Cardiac fibroblast (primary cell): ENCODE measurements around the gene RRP9.

ENCODE experiments used
- DNase-seq, 2 donors: peaks; one replicate each; pipeline versions ENCODE4 v3.0.0 to v3.0.0-alpha.2; 2010; ENCODE audit warnings: low read depth in 2 of 2
- H3K4me3 ChIP-seq, 2 donors: replicated peaks in 1 of 2; 1 replicate in 1 of 2; 2 replicates in 1 of 2; pipeline ENCODE4 v1.5.1; 2011; ENCODE audit warnings: low read depth in 2 of 2, low read length in 2 of 2, mild to moderate bottlenecking in 2 of 2, moderate library complexity in 1 of 2
- TF ChIP-seq, protein P1 (sequence below): IDR thresholded peaks from one replicate; pipeline ENCODE4 v1.5.1; 2011; ENCODE audit warnings: low read depth, mild to moderate bottlenecking, low read length, inconsistent platforms

The RRP9 gene

DNA sequence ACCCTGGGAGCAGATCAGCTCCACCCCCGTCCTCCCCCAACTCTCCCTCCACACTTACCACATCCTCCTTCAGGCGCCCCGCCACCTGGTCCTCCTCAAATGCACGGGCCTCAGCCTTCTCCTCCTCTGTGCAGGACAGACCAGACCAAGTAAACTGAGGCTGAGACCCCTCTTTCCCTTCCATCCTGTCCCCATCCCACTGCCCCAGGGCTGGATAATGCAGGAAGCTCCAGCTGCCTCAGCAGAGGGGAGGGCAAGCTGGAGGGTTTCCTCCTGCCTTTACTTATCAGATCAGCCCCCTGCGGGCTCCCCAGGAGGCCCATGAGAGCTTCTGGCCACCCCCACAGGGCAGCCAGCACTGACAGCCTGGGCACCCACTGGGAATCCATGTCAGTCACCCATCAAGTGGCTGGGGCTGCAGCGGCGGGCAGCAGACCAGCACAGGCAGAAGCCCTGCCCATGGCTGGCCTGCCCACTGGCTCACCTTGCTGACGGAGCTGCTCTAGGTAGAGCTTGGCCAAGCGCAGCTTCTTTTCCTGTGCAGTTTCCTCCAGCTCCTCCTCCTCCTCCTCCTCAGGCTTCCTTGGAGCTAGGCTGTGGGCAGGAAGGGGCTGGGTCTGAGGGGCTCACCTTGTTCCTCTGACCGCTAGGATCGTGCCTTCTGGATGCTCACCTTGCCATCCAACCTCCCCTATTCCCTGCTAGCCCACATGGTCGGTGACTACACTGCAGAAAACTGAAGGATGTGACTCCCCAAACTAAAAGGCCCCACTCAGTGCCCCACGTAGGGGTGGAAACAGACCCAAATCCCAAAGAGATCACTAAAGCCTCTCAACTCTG, 3.9 kb downstream of the RRP9 start:
- TF ChIP-seq, protein P1, sequence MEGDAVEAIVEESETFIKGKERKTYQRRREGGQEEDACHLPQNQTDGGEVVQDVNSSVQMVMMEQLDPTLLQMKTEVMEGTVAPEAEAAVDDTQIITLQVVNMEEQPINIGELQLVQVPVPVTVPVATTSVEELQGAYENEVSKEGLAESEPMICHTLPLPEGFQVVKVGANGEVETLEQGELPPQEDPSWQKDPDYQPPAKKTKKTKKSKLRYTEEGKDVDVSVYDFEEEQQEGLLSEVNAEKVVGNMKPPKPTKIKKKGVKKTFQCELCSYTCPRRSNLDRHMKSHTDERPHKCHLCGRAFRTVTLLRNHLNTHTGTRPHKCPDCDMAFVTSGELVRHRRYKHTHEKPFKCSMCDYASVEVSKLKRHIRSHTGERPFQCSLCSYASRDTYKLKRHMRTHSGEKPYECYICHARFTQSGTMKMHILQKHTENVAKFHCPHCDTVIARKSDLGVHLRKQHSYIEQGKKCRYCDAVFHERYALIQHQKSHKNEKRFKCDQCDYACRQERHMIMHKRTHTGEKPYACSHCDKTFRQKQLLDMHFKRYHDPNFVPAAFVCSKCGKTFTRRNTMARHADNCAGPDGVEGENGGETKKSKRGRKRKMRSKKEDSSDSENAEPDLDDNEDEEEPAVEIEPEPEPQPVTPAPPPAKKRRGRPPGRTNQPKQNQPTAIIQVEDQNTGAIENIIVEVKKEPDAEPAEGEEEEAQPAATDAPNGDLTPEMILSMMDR: no peak
- H3K4me3 ChIP-seq: no peak overlapping the region
- DNase-seq: no peak

DNA sequence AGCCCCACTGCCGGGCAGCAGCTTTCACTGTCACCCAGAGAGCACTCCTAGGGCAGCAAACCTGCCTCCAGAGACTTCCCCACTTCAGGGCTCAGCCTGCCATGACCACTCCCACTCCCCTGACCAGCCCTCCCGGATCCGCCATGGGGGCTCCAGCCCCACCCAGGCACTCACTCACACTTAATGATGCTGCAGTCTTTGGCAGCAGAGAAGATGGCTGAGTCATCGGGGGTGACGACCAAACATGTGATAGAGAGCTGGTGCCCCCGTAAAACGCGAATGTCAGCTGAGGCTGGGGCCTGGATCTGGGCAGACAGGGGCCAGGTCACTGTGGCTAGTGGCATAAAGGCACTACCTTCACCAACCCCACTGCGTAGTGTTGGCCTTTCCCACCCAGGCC, 4.7 kb downstream of the RRP9 start:
- DNase-seq: peak in 1 of 2 donors; percentile 11
- TF ChIP-seq, protein P1: no peak
- H3K4me3 ChIP-seq: no peak overlapping the region

DNA sequence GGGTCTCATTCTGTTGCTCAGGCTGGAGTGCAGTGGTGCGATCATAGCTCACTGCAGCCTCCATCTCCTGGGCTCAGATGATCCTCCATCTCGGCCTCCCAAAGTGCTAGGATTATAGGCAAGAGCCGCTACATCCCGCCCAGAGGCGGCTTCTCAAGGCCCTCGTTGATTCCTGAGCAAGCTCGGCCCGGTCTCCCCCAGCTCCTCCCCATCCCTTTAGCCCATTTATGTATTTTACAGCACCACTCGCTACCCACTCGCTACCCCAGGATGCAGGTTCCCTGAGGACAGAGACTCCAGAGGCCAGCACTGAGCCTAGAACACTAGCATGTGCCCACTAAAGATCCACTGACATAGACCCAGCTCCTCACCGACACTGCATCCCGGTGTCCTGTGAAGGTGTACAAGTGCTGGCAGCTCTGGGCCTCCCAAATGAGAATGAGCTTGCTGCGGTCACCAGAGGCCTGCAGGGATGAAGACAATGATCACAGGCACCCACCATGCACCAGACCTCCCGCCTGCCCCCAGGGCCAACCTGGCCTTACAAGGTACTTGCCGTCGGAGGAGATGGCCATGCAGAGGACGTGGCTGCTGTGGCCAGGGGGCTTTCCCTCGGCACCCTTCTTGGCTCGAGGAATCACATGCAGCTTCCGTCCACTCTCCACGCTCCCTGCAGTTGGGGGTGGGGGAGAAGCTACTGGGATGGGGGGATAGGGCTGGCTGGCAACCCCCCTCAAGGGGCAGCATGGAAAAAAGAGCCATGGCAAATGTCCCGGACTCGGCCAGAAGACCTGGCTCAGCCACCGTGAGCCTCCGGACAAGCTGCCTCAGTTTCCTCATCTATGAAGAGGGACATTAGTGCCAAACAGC, 5.6 kb downstream of the RRP9 start:
- no peak for DNase-seq
- H3K4me3 ChIP-seq: no peak overlapping the region
- TF ChIP-seq, protein P1: no peak

DNA sequence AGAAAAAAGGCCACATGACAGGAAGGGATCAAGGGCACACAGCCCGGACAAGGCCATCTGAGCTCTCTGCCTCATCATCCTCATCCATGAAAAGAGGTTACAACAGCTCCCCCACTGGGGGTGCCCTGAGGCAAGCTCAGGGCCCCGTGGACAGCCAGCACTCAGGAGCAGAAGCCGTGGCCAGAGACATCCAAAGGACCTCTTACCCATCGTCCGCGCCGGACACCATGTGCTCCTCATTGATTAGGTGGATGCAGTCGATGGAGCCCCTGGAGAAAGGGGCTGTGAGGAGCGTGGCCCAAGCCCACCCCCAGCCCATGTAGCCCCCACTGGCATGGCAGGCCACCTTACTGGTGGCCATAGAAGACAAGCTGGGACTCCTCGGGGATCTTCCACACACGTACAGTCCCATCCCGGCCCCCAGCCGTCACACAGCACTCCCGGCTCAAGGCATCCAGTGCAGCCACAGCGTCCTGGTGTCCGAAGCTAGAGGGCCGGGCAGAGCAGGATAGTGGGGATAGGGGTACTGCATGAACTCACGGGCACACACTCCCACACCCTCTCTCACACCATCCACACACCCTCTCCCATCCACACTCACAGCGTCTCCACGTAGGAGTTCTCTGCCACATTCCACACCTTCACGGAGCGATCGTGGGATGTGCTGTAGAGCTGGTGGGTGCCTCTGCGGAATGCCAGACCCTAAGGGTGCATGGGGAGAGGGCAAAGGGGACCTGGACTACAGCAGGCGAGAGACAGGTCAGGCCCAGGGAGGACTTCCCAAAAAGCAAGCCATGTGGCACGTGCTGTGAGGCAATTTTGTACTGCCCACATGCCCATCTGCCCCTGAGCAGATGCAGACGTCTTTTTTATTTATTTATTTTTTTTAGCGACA, 6.5 kb downstream of the RRP9 start:
- H3K4me3 ChIP-seq: no peak overlapping the region
- no peak for DNase-seq
- TF ChIP-seq, protein P1: no peak

DNA sequence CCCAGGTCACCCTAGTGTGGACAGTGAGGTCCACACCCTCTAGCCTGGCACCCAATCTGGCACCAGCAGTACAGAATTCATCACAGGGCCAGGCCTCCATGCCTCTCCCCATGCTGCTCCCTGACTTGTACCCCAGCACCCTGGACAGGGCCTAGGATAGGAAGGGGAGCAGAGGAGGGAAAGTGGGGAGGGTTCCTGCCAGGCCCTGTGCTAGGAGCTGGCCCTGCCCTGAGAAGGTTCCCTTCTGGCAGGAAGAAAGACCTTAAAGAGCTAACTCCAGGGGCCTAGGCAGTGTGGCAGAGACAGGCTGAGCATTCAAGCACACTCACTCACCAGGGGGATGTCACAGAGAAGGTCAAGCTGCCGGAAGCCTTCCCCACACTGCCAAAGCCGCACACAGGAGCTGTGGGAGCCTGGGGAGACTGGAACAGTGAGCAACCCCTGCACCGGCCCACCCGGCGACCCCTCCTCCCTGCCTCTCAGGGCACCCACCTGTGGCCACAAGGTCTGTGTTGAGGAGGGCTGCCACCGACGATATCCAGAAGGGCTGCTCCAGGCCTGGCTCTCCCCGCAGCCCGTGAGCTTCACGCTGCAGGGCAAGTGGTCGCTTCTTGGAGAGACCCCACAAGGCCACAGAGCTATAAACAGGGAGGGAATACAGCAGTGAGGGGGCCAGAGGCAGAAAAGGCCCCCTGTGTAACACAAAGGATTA, 7.4 kb downstream of the RRP9 start:
- TF ChIP-seq, protein P1: no peak
- H3K4me3 ChIP-seq: no peak overlapping the region
- no peak for DNase-seq
